ENCODE results near the gene SERPIND1.

- TF ChIP-seq, protein P1, sequence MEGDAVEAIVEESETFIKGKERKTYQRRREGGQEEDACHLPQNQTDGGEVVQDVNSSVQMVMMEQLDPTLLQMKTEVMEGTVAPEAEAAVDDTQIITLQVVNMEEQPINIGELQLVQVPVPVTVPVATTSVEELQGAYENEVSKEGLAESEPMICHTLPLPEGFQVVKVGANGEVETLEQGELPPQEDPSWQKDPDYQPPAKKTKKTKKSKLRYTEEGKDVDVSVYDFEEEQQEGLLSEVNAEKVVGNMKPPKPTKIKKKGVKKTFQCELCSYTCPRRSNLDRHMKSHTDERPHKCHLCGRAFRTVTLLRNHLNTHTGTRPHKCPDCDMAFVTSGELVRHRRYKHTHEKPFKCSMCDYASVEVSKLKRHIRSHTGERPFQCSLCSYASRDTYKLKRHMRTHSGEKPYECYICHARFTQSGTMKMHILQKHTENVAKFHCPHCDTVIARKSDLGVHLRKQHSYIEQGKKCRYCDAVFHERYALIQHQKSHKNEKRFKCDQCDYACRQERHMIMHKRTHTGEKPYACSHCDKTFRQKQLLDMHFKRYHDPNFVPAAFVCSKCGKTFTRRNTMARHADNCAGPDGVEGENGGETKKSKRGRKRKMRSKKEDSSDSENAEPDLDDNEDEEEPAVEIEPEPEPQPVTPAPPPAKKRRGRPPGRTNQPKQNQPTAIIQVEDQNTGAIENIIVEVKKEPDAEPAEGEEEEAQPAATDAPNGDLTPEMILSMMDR (conservative IDR thresholded peaks at IDR 0.05; ENCODE audit: low read depth in 2 of 2): no peak
- TF ChIP-seq EZH2phosphoT487 (IDR thresholded peaks at IDR 0.05; ENCODE audit: unreplicated experiment): no peak
- no peak for TF ChIP-seq POLR2AphosphoS5 (IDR thresholded peaks at IDR 0.05; ENCODE audit: low read depth)
- no peak for TF ChIP-seq EZH2 (IDR thresholded peaks at IDR 0.05; ENCODE audit: low read depth, unreplicated experiment)
- TF ChIP-seq, protein P2, sequence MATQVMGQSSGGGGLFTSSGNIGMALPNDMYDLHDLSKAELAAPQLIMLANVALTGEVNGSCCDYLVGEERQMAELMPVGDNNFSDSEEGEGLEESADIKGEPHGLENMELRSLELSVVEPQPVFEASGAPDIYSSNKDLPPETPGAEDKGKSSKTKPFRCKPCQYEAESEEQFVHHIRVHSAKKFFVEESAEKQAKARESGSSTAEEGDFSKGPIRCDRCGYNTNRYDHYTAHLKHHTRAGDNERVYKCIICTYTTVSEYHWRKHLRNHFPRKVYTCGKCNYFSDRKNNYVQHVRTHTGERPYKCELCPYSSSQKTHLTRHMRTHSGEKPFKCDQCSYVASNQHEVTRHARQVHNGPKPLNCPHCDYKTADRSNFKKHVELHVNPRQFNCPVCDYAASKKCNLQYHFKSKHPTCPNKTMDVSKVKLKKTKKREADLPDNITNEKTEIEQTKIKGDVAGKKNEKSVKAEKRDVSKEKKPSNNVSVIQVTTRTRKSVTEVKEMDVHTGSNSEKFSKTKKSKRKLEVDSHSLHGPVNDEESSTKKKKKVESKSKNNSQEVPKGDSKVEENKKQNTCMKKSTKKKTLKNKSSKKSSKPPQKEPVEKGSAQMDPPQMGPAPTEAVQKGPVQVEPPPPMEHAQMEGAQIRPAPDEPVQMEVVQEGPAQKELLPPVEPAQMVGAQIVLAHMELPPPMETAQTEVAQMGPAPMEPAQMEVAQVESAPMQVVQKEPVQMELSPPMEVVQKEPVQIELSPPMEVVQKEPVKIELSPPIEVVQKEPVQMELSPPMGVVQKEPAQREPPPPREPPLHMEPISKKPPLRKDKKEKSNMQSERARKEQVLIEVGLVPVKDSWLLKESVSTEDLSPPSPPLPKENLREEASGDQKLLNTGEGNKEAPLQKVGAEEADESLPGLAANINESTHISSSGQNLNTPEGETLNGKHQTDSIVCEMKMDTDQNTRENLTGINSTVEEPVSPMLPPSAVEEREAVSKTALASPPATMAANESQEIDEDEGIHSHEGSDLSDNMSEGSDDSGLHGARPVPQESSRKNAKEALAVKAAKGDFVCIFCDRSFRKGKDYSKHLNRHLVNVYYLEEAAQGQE (IDR thresholded peaks at IDR 0.05; ENCODE audit: unreplicated experiment): no peak
- TF ChIP-seq ZNF462 (CRISPR knock-in tag; IDR thresholded peaks at IDR 0.05): no peak
- TF ChIP-seq CREB1 (CRISPR knock-in tag; IDR thresholded peaks at IDR 0.05; ENCODE audit: low read depth): no peak
- TF ChIP-seq ETS1 (IDR thresholded peaks at IDR 0.05): no peak
- TF ChIP-seq ZNF114 (CRISPR knock-in tag; IDR thresholded peaks at IDR 0.05): no peak
- no peak for TF ChIP-seq NANOG (IDR thresholded peaks at IDR 0.05; ENCODE audit: borderline replicate concordance)
- no peak for TF ChIP-seq ZNF331 (CRISPR knock-in tag; IDR thresholded peaks at IDR 0.05; ENCODE audit: low read depth)
Measured at GRCh38 chr22:20802922-20803553, 29.1 kb downstream of the SERPIND1 start.

Measured in GM23338 (cell line).